Mammary epithelial cell (primary cell): Measurements from ENCODE around the gene NCMAP.

Source experiments
- CTCF ChIP-seq, 2 donors: IDR thresholded peaks in 1 of 2; conservative IDR thresholded peaks in 1 of 2; 2 replicates each; pipeline ENCODE4 v1.5.1; 2011 to 2012; ENCODE audit warnings: inconsistent platforms in 2 of 2, low read length in 2 of 2, mild to moderate bottlenecking in 2 of 2, control low read depth in 1 of 2, low read depth in 1 of 2; ENCODE audit not compliant: insufficient read depth in 1 of 2; ENCODE audit errors: extremely low read depth in 1 of 2
- EZH2 ChIP-seq: IDR thresholded peaks from 2 replicates; pipeline ENCODE4 v1.6.1; 2012; ENCODE audit warnings: low read length, inconsistent platforms, borderline replicate concordance

- TF ChIP-seq EZH2: no peak
- TF ChIP-seq CTCF (conservative IDR thresholded peaks at IDR 0.05 in 1 of 2, IDR thresholded peaks at IDR 0.05 in 1 of 2; ENCODE audit: extremely low read depth in 1 of 2, insufficient read depth in 1 of 2, low read depth in 1 of 2, low read length in 2 of 2): no peak
Observed at GRCh38 chr1:24578846-24579245, 23.0 kb downstream of the NCMAP start.
